HG03442 (cell line): Measurements from ENCODE around the gene SHTN1.

Source experiments
- ATAC-seq: cut with Tn5 transposase; IDR thresholded peaks from one replicate; pipeline ENCODE4 v1.9.1; 2021; ENCODE audit warnings: mild to moderate bottlenecking, moderate library complexity; ENCODE audit not compliant: unreplicated experiment

The SHTN1 gene

DNA sequence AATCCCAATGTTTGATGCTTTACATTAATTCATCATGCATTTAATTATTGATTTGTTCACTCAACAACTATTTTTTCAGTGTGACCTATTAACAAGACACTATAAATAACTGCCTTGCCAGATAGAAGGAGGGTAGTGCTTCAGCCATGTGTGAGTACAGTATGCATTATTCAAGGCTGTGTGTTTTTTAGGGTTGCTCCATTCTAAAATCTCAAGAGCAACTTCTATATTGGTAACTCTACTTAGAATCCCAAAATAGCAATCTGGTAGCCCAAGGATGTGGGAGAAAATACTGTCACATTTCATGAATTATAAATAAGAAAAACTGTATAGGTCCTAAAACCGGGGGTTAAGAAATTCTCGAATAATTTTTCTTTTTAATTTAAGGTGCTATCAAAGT is 85.8 kb downstream of the SHTN1 start:
- no peak for ATAC-seq

DNA sequence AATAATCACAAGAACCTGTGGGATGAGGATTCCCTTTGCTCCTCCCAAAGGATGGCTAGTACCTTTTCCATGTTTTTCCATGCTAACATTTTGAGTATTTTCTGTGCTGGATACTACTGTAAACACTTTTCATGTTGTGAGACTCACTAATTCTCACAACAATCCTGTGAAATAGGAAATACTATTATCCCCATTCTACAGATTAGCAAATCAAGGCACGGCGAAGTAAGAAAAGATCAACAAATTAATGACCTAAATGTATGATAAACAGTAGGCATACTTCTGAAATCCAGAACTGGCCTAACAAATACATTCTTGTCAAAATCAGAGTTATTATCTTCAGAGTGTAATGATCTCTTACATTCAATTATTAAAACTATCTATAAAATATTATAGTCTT is 86.4 kb downstream of the SHTN1 start:
- no peak for ATAC-seq

DNA sequence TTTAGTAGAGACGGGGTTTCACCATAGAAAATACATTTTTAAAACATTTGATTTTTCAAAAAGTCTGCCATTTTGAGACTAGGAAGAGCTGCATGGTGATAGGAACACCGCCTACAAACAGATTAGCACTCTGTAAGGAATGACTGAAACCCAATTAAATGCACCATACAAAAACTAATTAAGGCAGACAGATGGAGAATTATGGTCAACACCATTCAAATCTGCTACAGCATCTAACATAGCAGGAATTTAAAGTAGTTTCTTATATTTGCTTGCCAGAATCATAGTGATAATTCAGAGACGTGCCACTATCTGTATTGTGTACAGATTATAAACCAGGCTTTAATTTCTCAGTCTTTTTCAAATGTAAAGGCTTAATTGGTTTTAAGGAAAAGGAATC is 87.5 kb downstream of the SHTN1 start:
- no peak for ATAC-seq

DNA sequence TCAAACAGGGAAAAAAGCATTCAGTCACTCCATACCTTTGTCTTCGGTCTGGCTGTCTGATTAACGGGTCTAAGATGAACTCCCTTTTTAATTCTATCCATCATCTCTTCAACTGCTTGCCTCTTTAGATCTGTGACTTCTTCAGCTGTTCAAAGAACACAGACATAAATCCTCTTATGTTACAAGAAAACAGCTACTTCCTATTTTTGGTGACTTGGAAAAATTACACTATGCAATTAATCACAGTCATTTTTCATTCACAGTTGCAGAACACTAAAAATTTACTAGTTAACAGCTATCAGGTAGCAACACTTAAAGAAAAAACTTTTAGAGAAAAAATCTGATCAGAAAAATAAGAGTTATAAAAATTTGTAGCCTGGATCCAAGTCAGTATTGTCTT is 89.6 kb downstream of the SHTN1 start:
- no peak for ATAC-seq

DNA sequence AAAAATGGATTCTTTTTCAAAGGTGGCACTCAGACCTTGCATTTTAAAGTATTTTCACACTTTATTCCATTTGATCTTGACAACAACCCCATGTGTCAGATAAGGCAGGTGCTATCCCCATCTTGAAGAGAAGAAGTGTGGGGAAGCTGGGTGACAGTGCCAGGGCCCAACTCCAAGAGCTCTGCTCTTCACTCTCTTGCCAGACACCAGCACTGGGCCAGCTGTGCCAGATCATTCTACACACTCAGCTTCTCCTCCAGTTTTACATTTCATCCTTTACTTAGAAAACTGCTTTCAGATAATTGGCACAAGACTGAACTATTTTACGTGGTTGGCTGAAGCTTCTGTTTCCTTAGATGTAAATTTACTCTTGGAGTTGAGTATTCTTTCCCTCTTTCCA is 91.3 kb downstream of the SHTN1 start:
- ATAC-seq, result no peak

DNA sequence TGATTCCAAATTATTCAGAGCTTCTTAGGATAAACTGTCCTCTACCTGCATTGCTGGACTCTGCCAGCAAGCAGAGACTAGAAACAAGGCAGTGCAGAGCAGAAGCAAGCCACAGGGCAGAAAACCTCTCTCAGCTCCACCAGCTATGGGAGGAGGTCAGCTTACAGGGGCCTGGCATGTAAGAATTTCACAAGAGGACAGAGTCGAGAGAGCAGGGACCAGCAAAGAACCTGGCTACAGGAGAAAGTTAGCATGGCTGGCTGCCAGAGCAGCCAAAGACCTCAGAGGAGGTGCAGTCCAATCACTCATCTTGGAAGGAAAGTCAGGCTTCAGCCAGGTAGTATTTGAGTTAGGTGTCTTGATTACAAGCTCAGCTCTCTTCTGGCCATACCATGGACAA is 92.8 kb downstream of the SHTN1 start:
- ATAC-seq, result no peak

DNA sequence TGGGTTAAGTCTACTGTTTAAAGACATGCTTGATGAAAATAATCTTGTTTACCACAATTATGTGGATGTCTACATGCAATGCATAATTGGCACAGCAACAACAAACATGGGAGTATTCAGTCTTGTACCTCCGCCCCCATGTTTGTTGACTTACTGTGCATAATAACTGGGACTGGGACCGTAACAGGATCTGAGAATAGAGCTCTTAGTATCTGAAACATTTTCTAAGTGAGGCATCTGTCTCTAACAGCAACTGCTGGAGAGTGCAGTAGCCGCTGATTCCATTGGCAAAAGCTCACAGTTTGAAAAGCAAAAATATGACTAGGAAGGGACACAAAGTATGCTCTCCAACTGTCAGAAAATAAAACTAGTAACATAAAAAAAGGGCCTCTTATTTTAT is 94.1 kb downstream of the SHTN1 start:
- no peak for ATAC-seq

DNA sequence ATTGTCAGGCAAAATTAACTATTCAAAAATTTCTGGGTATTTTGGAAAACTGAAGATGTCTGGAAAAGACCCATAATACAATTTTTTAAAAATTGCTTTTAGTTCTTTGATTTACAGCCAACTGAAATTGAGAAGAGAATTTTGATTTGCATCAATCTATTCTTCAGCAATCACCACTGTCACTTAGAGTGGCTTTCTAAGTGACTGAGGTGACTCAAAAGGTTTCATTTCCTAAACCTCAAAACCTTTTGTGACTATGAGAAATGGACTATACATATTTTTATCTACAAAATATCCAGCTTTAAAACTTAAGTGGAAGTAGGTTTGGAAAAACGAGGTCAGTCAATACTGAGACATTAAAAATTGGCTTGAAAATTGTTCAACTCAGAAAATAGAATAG is 95.7 kb downstream of the SHTN1 start:
- no peak for ATAC-seq

DNA sequence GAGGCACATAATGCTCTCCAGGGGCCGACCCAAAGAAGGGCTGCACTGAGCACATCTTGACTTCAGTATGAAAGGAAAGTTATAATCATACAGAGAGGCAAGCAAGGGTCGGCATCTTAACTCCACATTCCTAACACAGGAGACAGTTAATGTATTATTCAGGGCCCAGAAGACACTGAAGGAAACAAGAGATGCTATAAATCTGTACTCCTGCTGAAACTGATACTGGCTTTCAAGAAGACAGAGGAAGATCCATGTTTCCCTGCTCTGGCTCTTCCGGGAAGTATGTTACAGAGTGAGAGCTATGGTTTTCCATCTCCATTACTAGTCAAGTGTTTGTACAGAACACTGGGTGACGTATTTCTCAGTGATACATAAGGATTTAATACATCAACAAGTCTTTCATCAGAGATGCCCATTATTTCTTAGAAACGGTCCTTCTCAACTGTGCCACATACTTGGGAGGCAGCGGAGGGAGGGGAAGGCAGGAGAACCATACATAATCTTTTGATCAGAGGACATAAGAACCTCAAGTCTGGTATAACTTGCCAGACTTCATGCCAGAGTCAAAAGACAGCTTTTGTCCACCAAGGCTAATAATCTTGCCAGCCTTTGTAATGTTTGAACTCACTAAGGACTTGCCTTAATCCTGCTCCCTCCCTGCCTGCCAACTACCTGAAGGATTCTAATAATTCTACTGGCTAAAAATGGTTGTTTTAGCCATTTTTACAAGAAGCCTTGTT is 97.6 kb downstream of the SHTN1 start:
- ATAC-seq, result no peak

DNA sequence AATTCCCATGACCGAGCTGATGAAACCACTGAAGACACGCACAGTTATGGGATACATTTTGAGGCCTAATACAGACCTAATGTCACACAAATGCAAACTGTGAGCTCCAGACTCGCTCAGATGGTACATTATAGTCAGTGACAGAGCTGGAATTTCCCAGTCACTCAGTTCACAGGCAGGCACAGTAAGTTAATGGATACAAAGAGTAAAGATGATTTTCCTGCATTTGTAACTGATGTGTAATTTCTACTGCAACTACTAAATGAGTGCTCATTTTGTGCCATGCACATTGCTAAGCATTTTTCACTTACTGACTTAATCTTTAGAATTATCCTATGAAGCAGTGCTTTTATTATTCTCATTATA is 99.2 kb downstream of the SHTN1 start:
- no peak for ATAC-seq

DNA sequence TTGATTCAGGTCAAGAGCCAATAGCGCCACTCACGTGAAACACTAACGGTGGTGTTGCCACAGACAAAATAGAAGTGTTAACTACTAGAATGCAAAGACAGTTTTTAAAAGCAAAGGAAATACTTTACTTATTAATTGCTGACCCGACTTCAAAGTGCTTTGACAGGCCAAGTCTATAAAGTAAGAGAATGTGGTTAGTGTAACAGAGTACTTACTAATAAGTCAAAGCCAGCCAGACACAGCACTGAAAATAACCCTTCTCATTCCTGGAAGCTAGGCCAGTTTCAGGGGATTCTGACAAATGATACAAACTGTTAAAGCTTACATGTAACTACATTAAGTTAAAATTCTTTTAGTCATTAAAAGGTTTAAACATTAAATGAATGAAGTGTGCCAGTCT is 105.4 kb downstream of the SHTN1 start:
- ATAC-seq, result no peak

DNA sequence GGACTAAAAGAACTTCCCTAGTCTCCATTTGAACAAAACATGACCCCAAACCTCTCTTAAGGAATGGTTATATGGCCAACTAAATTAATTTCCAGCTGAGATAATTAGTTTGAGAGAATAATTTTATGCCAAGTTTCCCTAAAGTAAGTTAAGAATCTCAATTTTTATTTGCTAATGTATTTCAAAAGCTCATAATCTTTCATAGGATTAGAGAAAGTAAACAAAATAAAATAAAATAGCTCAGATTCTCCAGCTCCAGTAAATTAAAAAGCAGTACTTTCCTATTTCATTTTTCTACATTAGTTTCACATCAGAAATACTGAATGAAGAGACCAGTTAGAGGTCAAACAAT is 111.3 kb downstream of the SHTN1 start:
- ATAC-seq, result no peak

DNA sequence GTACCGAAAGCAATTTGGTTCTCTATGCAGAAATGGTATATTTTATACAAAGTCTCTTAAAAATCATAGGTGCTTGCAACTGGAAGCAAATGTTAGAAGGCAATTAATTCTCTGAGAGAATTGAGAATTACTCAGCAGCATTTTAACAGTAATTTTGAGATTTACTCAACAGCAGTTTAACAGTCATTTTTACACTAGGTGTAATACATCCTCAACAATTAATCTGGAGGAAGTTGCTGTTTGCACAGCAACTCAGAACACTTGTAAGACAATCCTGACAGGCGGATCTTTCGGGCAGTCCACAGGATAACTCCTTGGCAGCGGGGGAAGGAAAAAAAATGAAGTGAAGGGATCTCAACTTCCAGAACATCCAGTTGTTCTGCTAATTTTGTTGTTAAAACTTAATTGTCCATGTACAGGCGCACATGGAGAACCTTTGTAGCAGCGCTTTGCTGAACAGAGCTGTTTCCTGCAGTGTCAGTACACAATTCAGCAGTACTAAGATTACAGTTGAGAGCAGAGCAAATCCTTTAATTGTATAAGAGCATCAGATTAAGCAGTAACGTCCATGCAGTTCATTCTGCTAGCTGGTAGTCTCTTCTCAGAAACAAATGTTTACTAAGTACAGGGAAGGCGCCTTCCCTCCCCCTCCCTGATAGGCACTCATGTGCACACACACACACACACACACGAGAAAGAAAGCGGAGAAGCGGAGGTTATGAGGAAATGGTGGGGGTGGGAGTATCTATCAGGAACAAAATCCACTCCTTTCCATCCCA is 111.9 kb downstream of the SHTN1 start:
- ATAC-seq, result no peak

DNA sequence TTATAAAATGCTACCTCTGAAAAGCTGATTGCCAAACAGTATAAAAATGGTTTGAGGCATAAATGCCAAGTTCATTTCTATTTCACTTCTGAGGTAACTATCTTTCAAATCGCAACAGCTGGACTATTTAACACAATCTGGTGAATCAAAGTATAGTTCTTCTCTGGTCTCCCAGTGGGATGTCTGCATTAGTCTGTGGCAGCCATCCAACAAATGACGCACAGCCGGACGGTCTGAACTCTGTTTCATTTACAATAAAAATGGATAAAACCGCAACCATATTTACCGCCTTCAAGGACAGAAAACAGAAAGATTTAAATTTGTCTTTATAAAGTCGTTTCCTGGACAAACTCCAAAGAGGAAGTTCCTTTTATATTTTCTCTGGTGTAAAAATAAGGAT is 113.8 kb downstream of the SHTN1 start:
- no peak for ATAC-seq

DNA sequence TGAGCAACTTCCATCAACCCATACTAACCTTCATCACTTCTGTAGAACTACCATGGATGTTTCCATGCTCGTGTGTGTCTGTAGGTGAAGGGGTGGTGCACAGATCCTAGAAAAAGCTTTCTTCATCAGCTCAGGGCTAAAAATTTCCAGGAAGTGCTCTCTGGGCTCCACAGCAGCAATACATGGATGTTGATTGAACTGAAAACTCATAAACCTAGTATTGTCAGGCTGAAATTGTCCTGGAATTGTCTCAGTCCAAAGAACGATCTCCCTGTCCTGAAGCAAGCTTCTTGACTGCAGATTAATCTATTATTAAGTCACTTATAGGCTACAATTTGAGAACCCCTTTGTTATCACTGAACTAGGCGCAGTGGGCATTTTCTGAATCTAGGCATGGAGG is 115.9 kb downstream of the SHTN1 start:
- ATAC-seq, result no peak

DNA sequence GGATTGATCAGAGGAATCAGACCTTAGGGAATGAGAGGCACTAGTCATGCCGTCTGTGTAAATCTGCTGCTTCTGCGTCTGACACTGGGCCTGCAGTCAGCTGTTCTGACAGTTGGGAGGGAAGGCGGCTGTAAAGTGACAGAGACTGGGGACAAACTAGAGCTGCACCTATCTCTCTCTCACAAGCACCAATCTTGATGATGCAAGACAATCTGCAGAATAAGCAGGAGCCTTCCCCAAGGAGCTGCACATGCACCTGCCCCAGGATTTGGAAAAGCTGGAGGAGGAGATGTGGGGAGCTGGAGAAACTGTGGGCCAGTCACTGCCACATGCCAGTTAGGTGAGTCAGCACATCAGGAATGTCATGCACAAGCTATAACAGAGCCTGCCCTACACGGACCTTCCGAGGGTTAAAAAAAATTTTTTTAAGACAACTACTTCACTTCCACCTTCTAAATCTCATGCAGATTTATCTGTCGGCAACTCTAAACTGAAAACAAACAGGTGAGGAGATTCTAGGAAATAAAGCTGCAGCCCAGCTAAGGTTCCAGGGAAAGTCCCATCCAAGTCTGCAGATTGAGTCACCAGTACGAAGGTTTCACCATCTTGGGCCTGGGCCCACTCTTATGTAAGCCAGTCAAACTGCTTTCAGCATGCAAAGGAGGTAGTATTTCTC is 116.5 kb downstream of the SHTN1 start:
- ATAC-seq, result no peak

DNA sequence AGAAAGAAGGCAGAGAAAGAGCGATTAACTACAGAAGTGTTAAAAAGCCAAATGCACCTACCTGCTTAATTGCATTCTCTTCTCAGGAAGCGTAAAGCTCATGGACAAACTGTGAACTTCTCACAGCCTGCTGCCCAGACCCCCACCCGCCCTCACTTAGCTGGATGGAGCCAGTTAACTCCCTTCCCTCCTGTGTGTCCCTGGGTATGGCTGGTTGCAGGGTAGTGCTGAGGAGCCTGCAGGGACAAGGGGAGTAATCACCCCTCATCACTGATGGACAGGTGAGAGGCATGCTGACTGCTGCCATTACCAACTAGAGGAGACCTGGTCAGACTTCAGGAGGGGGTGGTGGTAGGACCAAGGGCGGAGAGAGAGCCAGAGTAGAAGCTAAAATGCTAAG is 118.2 kb downstream of the SHTN1 start:
- no peak for ATAC-seq

DNA sequence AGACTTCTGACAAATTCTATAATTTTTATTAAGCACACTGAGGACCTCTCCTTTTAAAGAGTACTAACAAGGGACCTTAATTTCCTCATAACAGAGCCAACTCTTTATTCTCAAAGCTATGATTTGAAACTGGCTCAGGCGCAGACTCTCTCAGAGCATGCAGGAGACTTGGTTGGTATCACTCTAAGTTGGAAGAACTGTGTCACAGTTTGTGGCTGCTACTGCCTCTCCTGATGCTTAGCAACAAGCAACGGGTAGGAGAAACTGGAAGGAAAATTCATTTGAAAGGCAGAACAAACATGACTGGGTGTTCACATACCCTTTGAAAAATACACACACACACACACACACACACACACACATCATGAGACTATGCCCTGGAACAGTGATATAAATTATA is 122.3 kb downstream of the SHTN1 start:
- ATAC-seq, result no peak

DNA sequence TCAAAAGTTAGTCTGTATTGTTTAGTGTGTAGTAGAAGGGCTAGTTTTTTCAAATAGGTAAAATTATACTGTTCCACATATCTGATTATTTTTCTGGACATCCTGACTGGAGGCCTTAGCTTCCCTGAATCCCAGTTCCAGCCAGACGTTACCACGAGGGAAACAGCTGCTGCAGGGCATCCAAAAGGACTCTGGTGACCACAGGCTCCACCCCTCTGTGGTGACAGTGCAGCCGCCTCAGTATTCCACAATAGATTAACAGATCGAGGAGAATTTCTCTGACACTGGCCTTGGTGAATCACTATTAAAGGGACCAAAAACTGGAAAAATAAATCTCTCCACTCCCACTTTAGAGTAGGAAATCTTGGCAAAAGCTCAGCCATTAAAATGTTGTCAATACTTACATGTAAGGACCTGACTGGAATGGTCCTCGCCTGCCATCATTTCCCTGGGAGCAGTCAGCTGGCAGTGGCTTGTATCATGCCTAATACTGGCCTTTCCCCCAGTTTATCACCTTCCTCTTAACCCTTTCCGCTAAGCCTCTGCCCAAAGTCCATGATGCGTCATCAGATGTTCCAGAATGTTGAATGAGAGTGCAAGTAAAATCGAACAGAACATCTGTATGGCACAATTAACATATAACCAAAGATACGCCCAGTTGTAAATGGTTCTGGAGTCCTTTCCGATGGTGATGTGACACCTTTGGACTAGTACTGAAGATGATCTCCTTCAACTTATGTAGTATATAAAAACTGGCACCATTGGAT is 124.1 kb downstream of the SHTN1 start:
- no peak for ATAC-seq

DNA sequence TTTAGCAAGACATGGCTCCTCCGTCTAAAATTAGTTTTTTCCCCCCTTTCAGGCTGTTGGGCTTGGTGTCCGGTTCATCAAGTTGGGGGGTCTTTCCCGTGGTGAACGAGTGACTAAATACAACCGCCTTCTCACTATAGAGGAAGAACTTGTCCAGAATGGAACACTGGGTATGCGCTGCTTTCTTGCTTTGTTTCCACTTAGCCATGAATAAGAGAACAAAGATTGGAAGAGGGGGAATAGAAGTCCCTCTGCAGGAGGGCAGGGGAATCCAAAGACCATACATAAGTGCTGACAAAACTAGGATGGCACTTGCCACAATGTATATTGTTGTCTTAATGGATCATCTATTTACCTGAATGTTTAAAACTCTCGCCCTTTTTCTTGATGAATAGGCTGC is 125.2 kb downstream of the SHTN1 start:
- ATAC-seq, result no peak

DNA sequence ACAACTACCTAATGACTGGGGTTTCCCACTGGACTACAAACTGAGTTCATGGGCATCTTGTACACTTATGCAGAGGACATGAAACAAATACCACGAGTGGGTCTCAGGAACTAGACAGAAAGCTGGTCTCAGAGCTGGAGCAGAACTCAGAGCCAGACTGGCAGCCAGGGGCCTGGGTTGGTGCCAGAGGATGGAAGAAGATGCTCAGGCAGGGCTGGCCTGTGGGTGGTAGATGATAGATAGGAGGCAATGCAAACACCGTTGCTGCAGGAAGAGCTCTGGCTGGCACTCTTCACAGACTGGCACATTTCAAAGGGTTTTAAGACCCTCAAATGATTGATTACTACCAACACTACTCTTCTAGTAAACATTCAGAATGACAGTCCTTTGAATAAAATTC is 126.9 kb downstream of the SHTN1 start:
- ATAC-seq, result no peak

DNA sequence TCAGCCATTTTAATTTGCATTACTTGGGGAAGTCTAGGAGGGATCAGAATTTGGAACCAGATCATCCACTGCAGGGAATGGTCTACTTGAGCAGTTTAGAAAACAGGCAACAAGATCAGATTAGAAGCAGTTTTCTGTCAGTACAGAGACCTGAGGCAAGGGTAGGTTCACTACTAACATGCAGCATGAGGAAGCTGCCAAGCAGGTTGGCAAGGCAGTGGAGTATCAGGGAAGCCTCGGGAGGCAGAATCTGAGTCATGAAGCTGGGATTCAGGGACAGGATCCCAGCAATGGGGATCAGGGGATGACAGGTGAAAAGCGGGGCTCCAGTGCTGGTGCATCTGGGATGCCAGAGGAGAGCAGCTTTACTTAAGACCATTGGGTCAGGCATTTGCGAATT is 127.6 kb downstream of the SHTN1 start:
- no peak for ATAC-seq
